ENCODE results near the gene GSTM5. TPM values are rescaled to one million over a fixed set of nuclear protein-coding genes. Genes with fewer than 3 reads are reported as not detected.
"Not testable (repeated sequence)": the region's sequence is repeated elsewhere in the genome, so short reads cannot be mapped to it uniquely, and the experiment has no call there.

The GSTM5 gene
- total RNA-seq, 2 experiments from 2014 or later = not detected

- intact Hi-C loops (cut with micrococcal nuclease; ENCODE audit: unreplicated experiment) = no loop called here
- no peak within 1 kb of the TSS for H3K4me2 ChIP-seq (ENCODE audit: low read length)
- no peak within 1 kb of the TSS for H3K4me3 ChIP-seq (ENCODE audit: low read depth, low read length, poor library complexity, severe bottlenecking)
- ChIA-PET POLR2A (no interaction called here), CTCF (ENCODE audit: unreplicated experiment) (no interaction called here)
- no peak for DNase-seq (ENCODE audit: low spot score)
- no peaks in the 10 kb centered on the region for H3K36me3 ChIP-seq (ENCODE audit: insufficient read depth, low read length)
- H3K9me3 ChIP-seq (ENCODE audit: low read length) = no peaks in the 10 kb centered on the region
- no peaks in the 10 kb centered on the region for H3K9me2 ChIP-seq (ENCODE audit: insufficient read depth, low read length)
- BruUV-seq (replicated peaks) = no TSS peak
- TF ChIP-seq EZH2phosphoT487 (IDR thresholded peaks at IDR 0.05; ENCODE audit: borderline replicate concordance, low read depth, low read length) (no peak), CTCF (conservative IDR thresholded peaks at IDR 0.05; ENCODE audit: low read length) (no peak)
- no peaks in the 10 kb centered on the region for H3K4me1 ChIP-seq (ENCODE audit: insufficient read depth, low read length, poor library complexity, severe bottlenecking)
- no peak within 1 kb of the TSS for H3K27ac ChIP-seq (ENCODE audit: low read depth, low read length, poor library complexity, severe bottlenecking)
- no peaks in the 10 kb centered on the region for H3K79me2 ChIP-seq (ENCODE audit: insufficient read depth, low read depth, low read length)
- no peak within 1 kb of the TSS for H2AFZ ChIP-seq (ENCODE audit: low read length)
- H4K20me1 ChIP-seq (ENCODE audit: insufficient read depth, low read length) = no peaks in the 10 kb centered on the region
Measured at GRCh38 chr1:109687641-109688499, 24.2 kb upstream of the GSTM5 start, which contains the start of gene GSTM1. Gene GSTM1, plus strand, starts transcription at chr1:109687817. Its CDS starts 57 bp downstream, at chr1:109687874.

DNA sequence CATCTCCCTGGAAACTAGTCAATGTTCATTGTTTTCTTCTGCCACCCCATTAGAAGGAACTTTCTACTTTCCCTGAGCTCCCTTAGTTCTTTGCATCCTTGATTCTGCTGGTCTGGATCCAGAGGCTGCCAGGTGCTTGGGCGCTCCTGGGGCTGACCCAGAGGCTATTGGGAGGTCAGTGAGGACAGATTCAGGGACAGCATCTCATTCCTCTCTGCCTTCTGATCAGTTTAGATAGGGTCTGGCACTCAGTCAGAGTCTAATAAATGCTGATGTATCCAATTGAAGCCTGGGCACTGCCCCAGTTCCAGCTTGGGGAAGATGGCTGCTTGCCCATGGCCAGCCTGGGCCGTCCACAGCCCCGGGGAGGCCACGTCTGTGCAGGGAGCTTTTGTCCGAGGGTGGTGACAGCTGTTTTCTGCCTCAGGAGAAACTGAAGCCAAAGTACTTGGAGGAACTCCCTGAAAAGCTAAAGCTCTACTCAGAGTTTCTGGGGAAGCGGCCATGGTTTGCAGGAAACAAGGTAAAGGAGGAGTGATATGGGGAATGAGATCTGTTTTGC lies 22.1 kb upstream of the GSTM5 start:
- Histone ChIP-seq H4K20me1 (ENCODE audit: insufficient read depth, low read length) (no peaks in the 10 kb centered on the region), H3K27ac (ENCODE audit: low read depth, low read length, poor library complexity, severe bottlenecking) (no peak overlapping the region), H3K36me3 (ENCODE audit: insufficient read depth, low read length) (no peaks in the 10 kb centered on the region), H3K9me3 (ENCODE audit: low read length) (no peaks in the 10 kb centered on the region), H2AFZ (ENCODE audit: low read length) (no peak overlapping the region), H3K4me1 (ENCODE audit: insufficient read depth, low read length, poor library complexity, severe bottlenecking) (no peaks in the 10 kb centered on the region), H3K79me2 (ENCODE audit: insufficient read depth, low read depth, low read length) (no peaks in the 10 kb centered on the region), H3K4me2 (ENCODE audit: low read length) (no peak overlapping the region), H3K9me2 (ENCODE audit: insufficient read depth, low read length) (no peaks in the 10 kb centered on the region), H3K4me3 (ENCODE audit: low read depth, low read length, poor library complexity, severe bottlenecking) (no peak overlapping the region)
- ChIA-PET POLR2A (no interaction called here), CTCF (ENCODE audit: unreplicated experiment) (no interaction called here)
- TF ChIP-seq EZH2phosphoT487 (IDR thresholded peaks at IDR 0.05; ENCODE audit: borderline replicate concordance, low read depth, low read length) = no peak
- intact Hi-C loops (cut with micrococcal nuclease; ENCODE audit: unreplicated experiment) = no loop called here
- no peak for DNase-seq (ENCODE audit: low spot score)
- BruUV-seq (replicated peaks) = no TSS peak

DNA sequence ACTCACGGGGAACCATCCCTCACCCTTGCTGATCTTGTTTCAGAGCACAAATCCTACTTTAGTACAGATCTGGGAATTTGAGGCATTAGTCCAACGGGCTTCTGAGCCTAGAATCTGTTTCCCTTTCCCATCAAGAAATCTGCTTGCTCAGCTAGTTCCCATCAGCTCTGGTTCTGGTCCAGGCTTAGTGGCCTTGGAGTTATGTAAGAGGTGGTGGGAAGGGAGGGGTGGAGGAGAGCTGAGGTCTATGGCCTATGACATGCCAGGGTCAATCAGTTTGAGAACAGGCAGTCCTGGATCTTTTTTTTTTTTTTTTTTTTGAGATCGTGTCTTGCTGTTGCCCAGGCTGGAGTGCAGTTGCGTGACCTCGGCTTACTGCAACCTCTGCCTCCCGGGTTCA lies 20.3 kb upstream of the GSTM5 start:
- no peak overlapping the region for H2AFZ ChIP-seq (ENCODE audit: low read length)
- no peaks in the 10 kb centered on the region for H3K9me3 ChIP-seq (ENCODE audit: low read length)
- no peak overlapping the region for H3K27ac ChIP-seq (ENCODE audit: low read depth, low read length, poor library complexity, severe bottlenecking)
- H3K4me3 ChIP-seq (ENCODE audit: low read depth, low read length, poor library complexity, severe bottlenecking) = no peak overlapping the region
- BruUV-seq (replicated peaks) = no TSS peak
- ChIA-PET POLR2A (no interaction called here), CTCF (ENCODE audit: unreplicated experiment) (no interaction called here)
- TF ChIP-seq CTCF (conservative IDR thresholded peaks at IDR 0.05; ENCODE audit: low read length) (no peak), EZH2phosphoT487 (IDR thresholded peaks at IDR 0.05; ENCODE audit: borderline replicate concordance, low read depth, low read length) (no peak)
- no peaks in the 10 kb centered on the region for H3K79me2 ChIP-seq (ENCODE audit: insufficient read depth, low read depth, low read length)
- no peaks in the 10 kb centered on the region for H4K20me1 ChIP-seq (ENCODE audit: insufficient read depth, low read length)
- intact Hi-C loops (cut with micrococcal nuclease; ENCODE audit: unreplicated experiment) = no loop called here
- H3K4me2 ChIP-seq (ENCODE audit: low read length) = no peak overlapping the region
- no peaks in the 10 kb centered on the region for H3K9me2 ChIP-seq (ENCODE audit: insufficient read depth, low read length)
- no peak for DNase-seq (ENCODE audit: low spot score)
- no peaks in the 10 kb centered on the region for H3K36me3 ChIP-seq (ENCODE audit: insufficient read depth, low read length)
- H3K4me1 ChIP-seq (ENCODE audit: insufficient read depth, low read length, poor library complexity, severe bottlenecking) = no peaks in the 10 kb centered on the region

- BruUV-seq (replicated peaks); H3K4me3 ChIP-seq (ENCODE audit: low read depth, low read length, poor library complexity, severe bottlenecking); H3K79me2 ChIP-seq (ENCODE audit: insufficient read depth, low read depth, low read length); H3K9me2 ChIP-seq (ENCODE audit: insufficient read depth, low read length); H4K20me1 ChIP-seq (ENCODE audit: insufficient read depth, low read length); H3K9me3 ChIP-seq (ENCODE audit: low read length); DNase-seq (ENCODE audit: low spot score); H2AFZ ChIP-seq (ENCODE audit: low read length); CTCF ChIA-PET (ENCODE audit: unreplicated experiment); intact Hi-C loops (cut with micrococcal nuclease; ENCODE audit: unreplicated experiment); H3K4me2 ChIP-seq (ENCODE audit: low read length); H3K4me1 ChIP-seq (ENCODE audit: insufficient read depth, low read length, poor library complexity, severe bottlenecking); POLR2A ChIA-PET; H3K36me3 ChIP-seq (ENCODE audit: insufficient read depth, low read length); H3K27ac ChIP-seq (ENCODE audit: low read depth, low read length, poor library complexity, severe bottlenecking): not testable (repeated sequence)
Measured at GRCh38 chr1:109694400-109694799, 17.7 kb upstream of the GSTM5 start.

DNA sequence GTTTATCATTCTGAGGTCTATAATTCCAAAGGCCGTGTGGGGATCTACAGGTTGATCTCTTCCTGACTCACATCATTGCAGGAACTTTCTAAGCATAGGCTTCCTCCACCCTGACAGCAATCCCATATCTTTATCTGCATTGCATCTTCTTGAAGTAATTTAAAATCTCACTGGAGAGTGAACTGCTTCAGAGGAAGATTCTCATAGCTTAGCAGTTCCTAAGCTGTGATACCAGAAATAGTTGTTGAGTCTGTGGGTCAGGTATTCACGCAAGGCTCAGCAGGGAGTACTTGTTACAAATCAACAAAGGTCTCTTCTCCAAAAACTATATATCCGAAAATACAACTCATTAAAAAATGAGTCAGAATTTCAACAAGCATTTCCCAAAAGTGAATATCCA lies 16.9 kb upstream of the GSTM5 start:
- H4K20me1 ChIP-seq (ENCODE audit: insufficient read depth, low read length); H3K4me3 ChIP-seq (ENCODE audit: low read depth, low read length, poor library complexity, severe bottlenecking); intact Hi-C loops (cut with micrococcal nuclease; ENCODE audit: unreplicated experiment); DNase-seq (ENCODE audit: low spot score); H3K27ac ChIP-seq (ENCODE audit: low read depth, low read length, poor library complexity, severe bottlenecking); H3K4me2 ChIP-seq (ENCODE audit: low read length); CTCF ChIA-PET (ENCODE audit: unreplicated experiment); POLR2A ChIA-PET; H3K9me2 ChIP-seq (ENCODE audit: insufficient read depth, low read length); BruUV-seq (replicated peaks); H3K4me1 ChIP-seq (ENCODE audit: insufficient read depth, low read length, poor library complexity, severe bottlenecking); H3K36me3 ChIP-seq (ENCODE audit: insufficient read depth, low read length); H3K79me2 ChIP-seq (ENCODE audit: insufficient read depth, low read depth, low read length); H2AFZ ChIP-seq (ENCODE audit: low read length); H3K9me3 ChIP-seq (ENCODE audit: low read length): not testable (repeated sequence)

All from OCI-LY7 (cell line).